Naive B cell (primary cell): ENCODE data around the gene EXOC4. TPM values are rescaled to one million over a fixed set of nuclear protein-coding genes. Genes with fewer than 3 reads are reported as not detected.
"Not testable (repeated sequence)": the region's sequence is repeated elsewhere in the genome, so short reads cannot be mapped to it uniquely, and the experiment has no call there.

Experiments used
- ATAC-seq, 2 donors: fragments of 150-1000 bp; cut with Tn5 transposase; 2 replicates each; pipeline ENCODE4 v1.10.0; 2021; ENCODE audit warnings: low read depth in 2 of 2, mild to moderate bottlenecking in 2 of 2, moderate library complexity in 2 of 2
- DNase-seq: peaks from one replicate; pipeline ENCODE4 v3.0.0; 2022
- H3K27ac Mint-ChIP-seq, 6 donors: one replicate each; pipeline ENCODE4 v1.8.0; 2020 to 2022; ENCODE audit warnings: mild to moderate bottlenecking in 6 of 6, mixed read lengths in 6 of 6, moderate library complexity in 5 of 6, inconsistent platforms in 2 of 6
- H3K27me3 Mint-ChIP-seq, 3 donors: one replicate each; pipeline ENCODE4 v1.8.0; 2021 to 2022; ENCODE audit warnings: mixed read lengths in 3 of 3, mild to moderate bottlenecking in 1 of 3
- H3K36me3 Mint-ChIP-seq, 2 donors: one replicate each; pipeline ENCODE4 v1.8.0; 2020 to 2022; ENCODE audit warnings: mixed read lengths in 2 of 2, inconsistent platforms in 1 of 2, mild to moderate bottlenecking in 1 of 2
- H3K4me1 Mint-ChIP-seq, 3 donors: one replicate each; pipeline ENCODE4 v1.8.0; 2020 to 2022; ENCODE audit warnings: mixed read lengths in 3 of 3, inconsistent platforms in 1 of 3, mild to moderate bottlenecking in 1 of 3, moderate library complexity in 1 of 3
- H3K4me3 Mint-ChIP-seq, 8 donors: one replicate each; pipeline ENCODE4 v1.8.0; 2020 to 2022; ENCODE audit warnings: mild to moderate bottlenecking in 8 of 8, mixed read lengths in 8 of 8, moderate library complexity in 8 of 8, inconsistent platforms in 2 of 8
- H3K9me3 Mint-ChIP-seq, 7 donors: one replicate each; pipeline ENCODE4 v1.8.0; 2020 to 2022; ENCODE audit warnings: mixed read lengths in 7 of 7, mild to moderate bottlenecking in 5 of 7, inconsistent platforms in 2 of 7, moderate library complexity in 1 of 7
- polyA plus RNA-seq, 6 donors: library from polyadenylated mRNA; unstranded; fragments of 300-500 nt; fragmentation: Illumina TruSeq; gene quantifications; one replicate each; pipeline ENCODE4 v1.2.3, GENCODE V29; 2021; ENCODE audit warnings: low read depth in 6 of 6

EXOC4 gene
- polyA plus RNA-seq, 6 donors from 2014 or later, result 39.9 to 59.7 (median 47.2) TPM

DNA sequence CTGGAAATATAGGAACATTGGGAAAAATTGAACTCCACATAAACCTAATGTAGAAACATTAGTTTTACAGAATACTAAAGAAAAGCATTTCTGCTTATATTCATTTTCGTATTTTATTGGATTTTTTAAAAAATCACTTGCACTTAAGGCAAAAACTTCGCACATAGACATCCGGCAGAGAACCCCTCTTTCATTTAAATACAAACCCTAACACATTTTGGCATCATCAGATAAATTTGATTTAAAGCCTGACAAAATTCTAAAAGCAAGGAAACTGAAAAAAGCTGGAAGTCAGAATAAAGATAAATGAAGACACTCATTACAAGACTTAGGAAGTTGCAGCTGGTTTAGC, 396 bp upstream of the EXOC4 start:
- ATAC-seq, result no peak
- H3K36me3 Mint-ChIP-seq, result no peaks in the 10 kb centered on the region
- H3K4me1 Mint-ChIP-seq, result peaks cover 4 to 42% (median 33%) of the 10 kb centered on the region in 3 donors
- peak overlapping the region in 7 of 8 donors; percentile 93 to 99 (median 97) for H3K4me3 Mint-ChIP-seq
- no peak for DNase-seq
- H3K9me3 Mint-ChIP-seq, result no peaks in the 10 kb centered on the region
- no peaks in the 10 kb centered on the region for H3K27me3 Mint-ChIP-seq
- H3K27ac Mint-ChIP-seq, result peak overlapping the region in 3 of 6 donors; percentile 93 to 96 (median 95)

- H3K27ac Mint-ChIP-seq, result peak overlapping the region; percentile 94 to 100 (median 98)
- H3K4me3 Mint-ChIP-seq, result peak overlapping the region; percentile 93 to 99 (median 97)
- H3K36me3 Mint-ChIP-seq, result no peaks in the 10 kb centered on the region
- peaks cover 4 to 42% (median 33%) of the 10 kb centered on the region in 3 donors for H3K4me1 Mint-ChIP-seq
- no peaks in the 10 kb centered on the region for H3K9me3 Mint-ChIP-seq
- peak; percentile 5 for DNase-seq
- no peaks in the 10 kb centered on the region for H3K27me3 Mint-ChIP-seq
- ATAC-seq, result no peak
These were observed 619 bp downstream of the EXOC4 start for GRCh38 chr7:133253519-133253875.

- Mint-ChIP-seq H3K4me3 (peak overlapping the region in 6 of 8 donors; percentile 2 to 96 (median 26)), H3K27me3 (no peaks in the 10 kb centered on the region), H3K9me3 (no peaks in the 10 kb centered on the region), H3K4me1 (peaks cover 4 to 49% (median 34%) of the 10 kb centered on the region in 3 donors), H3K36me3 (no peaks in the 10 kb centered on the region), H3K27ac (no peak overlapping the region)
- no peak for ATAC-seq
- no peak for DNase-seq
These were observed 2.6 kb downstream of the EXOC4 start for GRCh38 chr7:133255486-133255885.

DNA sequence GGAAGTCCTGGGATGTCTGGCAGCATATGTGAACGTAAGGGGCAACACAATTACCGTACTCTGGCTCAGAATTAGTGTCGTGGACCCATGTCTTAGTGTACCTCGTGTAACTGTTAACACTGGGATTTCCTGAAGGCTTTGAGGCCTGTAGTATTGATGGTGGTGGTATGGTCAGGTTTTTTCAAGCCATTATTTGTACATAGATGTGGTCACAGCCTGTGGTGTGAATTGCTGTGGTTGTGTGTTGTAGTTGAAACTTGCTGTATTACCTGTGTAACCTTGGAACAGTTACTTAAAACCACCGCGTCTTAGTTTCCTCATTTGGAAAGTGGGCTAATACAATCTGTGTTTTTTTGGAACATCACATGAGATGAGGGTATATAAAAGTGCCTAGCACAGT, 5.3 kb downstream of the EXOC4 start:
- DNase-seq (no peak), ATAC-seq (no peak)
- Mint-ChIP-seq H3K36me3 (no peaks in the 10 kb centered on the region), H3K4me1 (peaks cover 9 to 54% (median 43%) of the 10 kb centered on the region in 3 donors), H3K27me3 (no peaks in the 10 kb centered on the region), H3K4me3 (no peak overlapping the region), H3K27ac (no peak overlapping the region), H3K9me3 (peaks cover 0 to 4% (median 0%) of the 10 kb centered on the region in 7 donors)

DNA sequence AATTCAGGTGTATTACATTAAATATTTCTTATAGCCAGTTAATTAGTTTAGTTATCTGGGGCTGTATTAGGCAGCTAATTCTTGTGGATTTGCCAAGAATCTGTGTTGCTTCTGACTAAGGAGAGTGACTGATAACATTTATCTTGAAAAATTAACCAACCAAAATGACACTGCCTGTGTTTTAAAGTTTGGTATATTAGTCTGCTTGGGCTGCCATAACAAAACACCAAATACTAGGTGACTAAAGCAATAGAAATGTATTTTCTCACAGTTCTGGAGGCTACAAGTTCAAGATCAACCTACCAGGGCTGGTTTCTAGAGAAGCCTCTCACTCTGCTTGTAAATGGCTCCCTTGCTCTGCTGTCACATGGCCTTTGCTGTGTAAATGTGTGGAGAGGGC, 12.9 kb downstream of the EXOC4 start:
- Mint-ChIP-seq H3K9me3 (peaks cover 0 to 4% (median 0%) of the 10 kb centered on the region in 7 donors), H3K27me3 (no peaks in the 10 kb centered on the region), H3K27ac (no peak overlapping the region), H3K4me1 (peaks cover 19 to 28% (median 23%) of the 10 kb centered on the region in 3 donors), H3K36me3 (peaks cover 0 to 12% of the 10 kb centered on the region in 2 donors), H3K4me3 (no peak overlapping the region)
- DNase-seq (no peak), ATAC-seq (no peak)

DNA sequence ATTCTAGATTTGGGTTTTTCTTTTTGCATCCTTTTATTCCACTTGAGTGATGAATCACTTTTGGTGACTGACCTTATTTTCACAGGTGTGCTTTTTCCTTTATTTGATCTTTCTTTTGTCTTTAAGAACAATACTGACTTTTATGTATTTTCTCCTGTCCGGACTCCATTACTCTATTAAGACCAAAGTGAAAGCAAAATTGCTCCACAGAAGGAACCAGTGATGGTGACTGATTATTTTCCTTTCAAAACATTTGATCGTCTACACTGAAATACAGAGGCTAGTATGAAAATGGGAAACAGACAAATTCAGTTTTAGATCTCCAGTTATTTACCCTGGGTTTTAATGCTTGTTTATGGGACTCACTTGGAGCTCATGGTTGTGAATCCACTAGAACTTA, 15.5 kb downstream of the EXOC4 start:
- DNase-seq (no peak), ATAC-seq (no peak)
- H3K4me3 Mint-ChIP-seq, result no peak overlapping the region

DNA sequence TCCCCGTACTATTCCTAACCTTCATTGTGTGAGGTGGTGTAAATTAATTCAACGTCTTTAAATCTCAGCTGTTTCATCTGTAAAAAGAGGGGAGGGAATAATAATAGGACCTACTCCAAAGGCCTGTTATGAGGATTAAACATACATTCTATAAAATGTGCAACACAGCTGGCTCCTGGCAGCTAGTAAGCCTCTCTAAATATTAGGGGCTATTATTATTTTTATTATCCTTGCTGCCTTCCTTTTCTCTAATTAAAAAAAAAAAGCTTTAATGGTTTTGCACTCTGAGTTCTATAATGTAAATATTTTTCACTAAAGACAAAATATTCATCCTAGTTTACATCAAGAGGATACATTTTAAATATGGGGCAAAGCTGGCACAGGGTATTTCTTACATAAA, 19.5 kb downstream of the EXOC4 start:
- Mint-ChIP-seq H3K4me3 (no peak overlapping the region), H3K27ac (no peak overlapping the region), H3K9me3 (no peaks in the 10 kb centered on the region), H3K4me1 (peaks cover 5 to 13% (median 13%) of the 10 kb centered on the region in 3 donors), H3K27me3 (no peaks in the 10 kb centered on the region), H3K36me3 (peaks cover 18 to 28% of the 10 kb centered on the region in 2 donors)
- no peak for ATAC-seq
- no peak for DNase-seq

More for the DNA sequence above, 15.5 kb downstream of the EXOC4 start:
- H3K27me3 Mint-ChIP-seq, result no peaks in the 10 kb centered on the region
- no peaks in the 10 kb centered on the region for H3K9me3 Mint-ChIP-seq
- peaks cover 12 to 15% (median 14%) of the 10 kb centered on the region in 3 donors for H3K4me1 Mint-ChIP-seq
- peaks cover 0 to 12% of the 10 kb centered on the region in 2 donors for H3K36me3 Mint-ChIP-seq
- no peak overlapping the region for H3K27ac Mint-ChIP-seq

GRCh38 chr7:133273227-133273626, 20.3 kb downstream of the EXOC4 start:
- Mint-ChIP-seq H3K36me3 (peaks cover 25 to 37% of the 10 kb centered on the region in 2 donors), H3K9me3 (peaks cover 0 to 1% (median under 1%) of the 10 kb centered on the region in 7 donors)
- no peak for ATAC-seq

DNA sequence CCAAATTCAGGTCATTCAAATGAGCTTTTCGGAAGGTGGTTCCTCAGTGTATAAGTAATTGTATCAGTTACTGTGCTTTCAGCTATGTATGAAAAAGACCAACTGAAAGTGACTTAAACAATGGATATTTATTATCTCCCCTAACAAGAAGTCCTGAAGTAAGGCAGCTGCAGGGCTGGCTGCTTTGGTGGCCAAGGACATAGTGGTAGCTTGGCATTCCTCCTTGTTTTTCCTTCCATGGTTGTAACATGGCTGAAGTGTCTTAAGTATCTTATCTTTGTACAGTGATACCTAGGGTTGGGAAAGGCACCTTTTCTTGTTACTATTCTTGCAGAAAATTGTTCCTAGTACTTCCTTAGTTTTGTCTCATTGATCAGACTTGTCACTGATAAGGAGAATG, 21.4 kb downstream of the EXOC4 start:
- peaks cover 1 to 11% (median 4%) of the 10 kb centered on the region in 3 donors for H3K4me1 Mint-ChIP-seq

More at GRCh38 chr7:133273227-133273626, 20.3 kb downstream of the EXOC4 start:
- Mint-ChIP-seq H3K4me3 (no peak overlapping the region), H3K27me3 (no peaks in the 10 kb centered on the region), H3K4me1 (peaks cover 5 to 12% (median 11%) of the 10 kb centered on the region in 3 donors), H3K27ac (no peak overlapping the region)
- no peak for DNase-seq

DNA sequence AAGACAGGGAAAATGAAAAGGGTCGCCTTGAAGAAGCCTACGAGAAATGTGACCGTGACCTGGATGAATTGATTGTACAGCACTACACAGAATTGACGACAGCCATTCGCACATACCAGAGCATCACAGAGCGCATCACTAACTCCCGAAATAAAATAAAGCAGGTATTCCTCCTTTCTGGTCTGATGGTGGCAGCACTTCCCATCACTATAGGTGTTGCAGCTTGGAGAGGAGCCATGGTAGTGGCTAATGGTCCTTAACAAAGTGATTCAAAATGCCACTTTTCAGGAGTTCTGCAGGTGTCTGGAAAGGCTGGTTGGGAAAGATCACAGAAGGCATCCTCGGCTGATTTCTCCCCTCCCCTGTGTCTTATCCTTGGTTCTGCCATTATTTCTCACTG, 22.1 kb downstream of the EXOC4 start:
- ATAC-seq (no peak), DNase-seq (no peak)
- Mint-ChIP-seq H3K27me3 (no peaks in the 10 kb centered on the region), H3K4me1 (peaks cover 0 to 11% (median under 1%) of the 10 kb centered on the region in 3 donors), H3K36me3 (peaks cover 36 to 48% of the 10 kb centered on the region in 2 donors), H3K9me3 (peaks cover 0 to 5% (median 5%) of the 10 kb centered on the region in 7 donors), H3K27ac (no peak overlapping the region), H3K4me3 (no peak overlapping the region)

More for the DNA sequence above, 21.4 kb downstream of the EXOC4 start:
- ATAC-seq (no peak), DNase-seq (no peak)
- Mint-ChIP-seq H3K27me3 (no peaks in the 10 kb centered on the region), H3K4me3 (no peak overlapping the region), H3K36me3 (peaks cover 32 to 45% of the 10 kb centered on the region in 2 donors), H3K9me3 (peaks cover 0 to 5% (median 5%) of the 10 kb centered on the region in 7 donors), H3K27ac (no peak overlapping the region)

- H3K4me1 Mint-ChIP-seq, result peaks cover 0 to 7% (median 0%) of the 10 kb centered on the region in 3 donors
- H3K36me3 Mint-ChIP-seq, result peaks cover 36 to 42% of the 10 kb centered on the region in 2 donors
- no peak for DNase-seq
- no peaks in the 10 kb centered on the region for H3K27me3 Mint-ChIP-seq
- no peak for ATAC-seq
- H3K4me3 Mint-ChIP-seq, result no peak overlapping the region
- peaks cover 0 to 5% (median 5%) of the 10 kb centered on the region in 7 donors for H3K9me3 Mint-ChIP-seq
- H3K27ac Mint-ChIP-seq, result peak overlapping the region in 2 of 6 donors; percentile 63 to 89
These were observed 22.7 kb downstream of the EXOC4 start for GRCh38 chr7:133275446-133276095.

GRCh38 chr7:133278975-133279374, 26.1 kb downstream of the EXOC4 start:
- not testable (repeated sequence) for H3K4me1 Mint-ChIP-seq, H3K27me3 Mint-ChIP-seq, DNase-seq, H3K27ac Mint-ChIP-seq, H3K4me3 Mint-ChIP-seq, H3K9me3 Mint-ChIP-seq, ATAC-seq
- H3K36me3 Mint-ChIP-seq, result peaks cover 41 to 47% of the 10 kb centered on the region in 2 donors

GRCh38 chr7:133282094-133282493, 29.2 kb downstream of the EXOC4 start:
- Mint-ChIP-seq H3K27ac (no peak overlapping the region), H3K36me3 (peaks cover 33 to 37% of the 10 kb centered on the region in 2 donors), H3K9me3 (peaks cover 0 to 5% (median 5%) of the 10 kb centered on the region in 7 donors), H3K4me1 (peaks cover 18 to 27% (median 23%) of the 10 kb centered on the region in 3 donors), H3K27me3 (no peaks in the 10 kb centered on the region), H3K4me3 (no peak overlapping the region)
- ATAC-seq (no peak), DNase-seq (no peak)

DNA sequence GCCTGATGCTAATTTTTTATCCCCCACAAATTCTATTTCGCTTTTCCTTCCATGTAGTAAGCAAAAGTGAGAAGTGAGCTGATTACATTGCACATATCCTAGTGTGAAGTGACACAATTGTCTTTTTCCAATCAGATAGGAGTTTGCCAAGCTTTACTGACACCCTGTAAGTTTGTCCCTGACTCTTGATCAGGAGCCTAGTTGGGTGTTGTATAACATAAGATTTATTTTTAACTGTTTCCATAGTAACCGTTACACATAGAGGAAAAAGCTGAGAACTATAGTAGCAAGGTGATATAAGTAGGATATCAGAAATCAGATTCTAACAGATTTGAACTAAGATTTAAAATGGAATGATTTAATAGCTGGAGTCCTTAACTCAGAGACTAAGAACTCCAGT, 31.2 kb downstream of the EXOC4 start:
- DNase-seq, result no peak
- peaks cover 24 to 35% of the 10 kb centered on the region in 2 donors for H3K36me3 Mint-ChIP-seq
- H3K4me3 Mint-ChIP-seq, result no peak overlapping the region
- H3K27me3 Mint-ChIP-seq, result no peaks in the 10 kb centered on the region
- H3K4me1 Mint-ChIP-seq, result peaks cover 18 to 27% (median 23%) of the 10 kb centered on the region in 3 donors
- H3K9me3 Mint-ChIP-seq, result no peaks in the 10 kb centered on the region
- H3K27ac Mint-ChIP-seq, result no peak overlapping the region
- no peak for ATAC-seq
